GM10847 (cell line): ENCODE measurements around the gene ZC3H10.
A peak's percentile ranks its signal among the peaks of the same experiment; 100 is the strongest.

Experiments used
- POLR2A ChIP-seq: IDR thresholded peaks from 2 replicates; pipeline ENCODE4 v1.6.1; 2011; ENCODE audit not compliant: insufficient read length; ENCODE audit errors: extremely low read depth

The ZC3H10 gene

GRCh38 chr12:56118688-56119357 lies 757 bp downstream of the ZC3H10 start:
- TF ChIP-seq POLR2A, result no peak

GRCh38 chr12:56119361-56119796 lies 1.3 kb downstream of the ZC3H10 start:
- TF ChIP-seq POLR2A, result no peak

DNA sequence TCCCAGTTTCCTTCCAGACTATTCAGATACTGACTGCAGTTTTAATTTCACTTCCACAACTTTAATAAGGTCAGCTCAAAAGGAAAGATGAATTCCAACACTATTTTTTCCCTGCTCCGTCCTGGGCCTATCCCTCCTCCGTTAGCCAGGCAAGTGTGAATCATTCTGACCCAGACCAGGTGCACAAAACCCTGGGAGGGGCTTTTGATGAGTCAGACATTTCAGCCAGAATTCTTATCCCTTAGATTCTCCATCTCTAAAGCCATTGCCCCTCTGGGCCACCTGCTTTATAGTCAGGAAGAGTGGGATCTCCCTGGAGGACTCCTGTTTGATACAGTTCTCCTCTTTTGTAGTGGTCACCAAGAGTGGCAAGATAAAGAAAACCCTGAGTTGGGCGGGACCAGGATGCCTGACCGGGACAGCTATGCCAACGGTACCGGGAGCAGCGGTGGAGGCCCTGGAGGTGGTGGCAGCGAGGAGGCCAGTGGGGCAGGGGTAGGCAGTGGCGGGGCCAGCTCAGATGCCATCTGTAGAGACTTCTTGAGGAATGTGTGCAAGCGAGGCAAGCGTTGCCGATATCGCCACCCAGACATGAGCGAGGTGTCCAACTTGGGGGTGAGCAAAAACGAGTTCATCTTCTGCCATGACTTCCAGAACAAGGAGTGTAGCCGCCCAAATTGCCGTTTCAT lies 2.2 kb downstream of the ZC3H10 start:
- no peak for TF ChIP-seq POLR2A

DNA sequence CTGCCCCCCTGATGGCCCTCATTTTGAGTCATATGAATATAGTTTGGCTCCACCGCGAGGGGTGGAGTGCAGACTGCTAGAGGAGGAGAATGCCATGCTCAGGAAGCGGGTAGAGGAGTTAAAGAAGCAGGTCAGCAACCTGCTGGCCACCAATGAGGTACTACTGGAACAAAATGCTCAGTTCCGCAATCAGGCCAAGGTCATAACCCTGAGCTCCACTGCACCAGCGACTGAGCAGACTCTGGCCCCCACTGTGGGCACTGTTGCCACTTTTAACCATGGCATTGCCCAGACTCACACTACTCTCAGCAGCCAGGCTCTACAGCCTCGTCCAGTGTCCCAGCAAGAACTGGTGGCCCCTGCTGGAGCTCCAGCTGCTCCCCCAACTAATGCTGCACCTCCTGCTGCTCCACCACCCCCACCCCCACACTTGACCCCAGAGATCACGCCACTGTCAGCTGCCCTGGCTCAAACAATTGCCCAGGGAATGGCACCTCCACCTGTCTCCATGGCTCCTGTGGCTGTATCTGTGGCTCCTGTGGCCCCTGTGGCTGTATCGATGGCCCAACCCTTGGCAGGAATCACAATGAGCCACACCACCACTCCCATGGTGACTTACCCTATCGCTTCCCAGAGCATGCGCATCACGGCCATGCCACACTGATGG lies 3.3 kb downstream of the ZC3H10 start:
- TF ChIP-seq POLR2A, result no peak

- no peak for TF ChIP-seq POLR2A
These were observed 4.6 kb downstream of the ZC3H10 start for GRCh38 chr12:56122637-56123036.

DNA sequence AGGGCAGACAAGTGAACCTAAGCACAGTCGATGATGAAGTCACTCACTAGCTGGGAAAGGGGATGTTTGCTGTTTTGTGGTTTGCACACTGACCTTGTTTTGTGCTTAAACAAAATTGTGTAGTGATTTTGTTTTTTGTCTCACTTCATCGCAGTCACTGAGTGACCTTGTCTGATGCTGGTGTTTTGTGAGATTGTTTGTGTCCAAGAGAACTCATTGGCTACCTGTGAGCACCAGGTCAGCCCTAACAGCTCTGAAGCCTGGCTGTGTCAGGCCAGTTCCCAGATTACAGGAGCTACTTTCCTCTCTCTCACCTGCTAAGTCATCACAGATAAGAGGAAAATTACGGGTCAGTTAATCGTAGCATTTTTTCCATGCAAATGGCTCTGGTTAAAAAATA lies 6.1 kb downstream of the ZC3H10 start:
- no peak for TF ChIP-seq POLR2A

DNA sequence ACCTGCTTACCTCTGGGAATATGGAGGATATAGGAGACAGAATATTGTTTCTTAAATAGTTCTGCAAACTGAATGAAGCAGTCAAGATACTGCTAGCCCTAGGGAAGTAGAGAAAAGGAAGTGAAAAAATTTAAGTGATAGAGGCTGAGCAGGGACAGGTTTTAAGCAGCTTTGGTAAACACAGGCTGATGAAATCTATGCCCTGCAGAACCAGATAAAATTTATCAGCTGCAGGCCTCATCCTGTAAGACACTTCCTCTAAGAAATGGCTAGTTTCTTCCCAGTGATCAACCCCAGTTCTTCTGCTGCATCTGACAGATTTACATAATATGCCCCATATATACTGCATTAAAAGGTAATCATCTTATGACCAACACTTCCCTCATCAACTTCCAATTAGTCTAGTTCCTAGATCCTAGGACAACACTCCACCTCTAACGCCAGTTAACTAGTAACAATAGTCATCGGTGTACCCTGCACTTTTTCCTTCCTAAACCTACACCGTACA lies 8.7 kb downstream of the ZC3H10 start:
- no peak for TF ChIP-seq POLR2A

- no peak for TF ChIP-seq POLR2A
These were observed 9.4 kb downstream of the ZC3H10 start for GRCh38 chr12:56127485-56127887.

DNA sequence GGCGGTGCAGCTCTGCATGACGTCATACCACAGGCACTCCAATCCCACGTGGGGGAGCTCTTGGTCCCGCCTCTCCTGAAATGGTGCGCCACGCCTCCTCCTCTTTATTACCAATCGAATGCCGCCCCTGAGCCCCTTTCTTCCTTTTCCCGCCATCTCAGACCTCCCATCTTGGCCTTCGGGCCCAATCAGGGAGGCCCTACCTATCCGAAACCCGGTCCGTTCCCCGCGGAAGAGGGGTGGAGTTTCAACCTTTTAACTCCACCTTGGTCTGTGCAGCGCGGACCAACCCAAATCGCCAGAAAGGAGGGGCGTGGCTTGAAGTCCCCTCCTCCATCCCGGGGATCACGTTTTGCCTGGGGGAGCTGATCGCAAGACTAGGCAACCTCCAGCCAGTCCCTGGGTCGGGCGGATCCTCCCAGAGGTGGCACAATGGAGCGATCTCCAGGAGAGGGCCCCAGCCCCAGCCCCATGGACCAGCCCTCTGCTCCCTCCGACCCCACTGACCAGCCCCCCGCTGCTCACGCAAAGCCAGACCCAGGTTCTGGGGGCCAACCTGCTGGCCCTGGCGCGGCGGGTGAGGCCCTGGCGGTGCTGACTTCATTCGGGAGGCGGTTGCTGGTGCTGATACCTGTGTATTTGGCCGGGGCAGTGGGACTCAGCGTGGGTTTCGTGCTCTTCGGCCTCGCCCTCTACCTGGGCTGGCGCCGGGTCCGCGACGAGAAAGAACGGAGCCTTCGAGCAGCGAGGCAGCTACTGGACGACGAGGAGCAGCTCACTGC lies 10.0 kb downstream of the ZC3H10 start, which contains the start of gene ESYT1:
Gene ESYT1 (plus strand): TSS at position 380 of the 782 bp plus-strand sequence. CDS start 53 bp downstream, at position 433.
- TF ChIP-seq POLR2A, result peak; percentile 37

DNA sequence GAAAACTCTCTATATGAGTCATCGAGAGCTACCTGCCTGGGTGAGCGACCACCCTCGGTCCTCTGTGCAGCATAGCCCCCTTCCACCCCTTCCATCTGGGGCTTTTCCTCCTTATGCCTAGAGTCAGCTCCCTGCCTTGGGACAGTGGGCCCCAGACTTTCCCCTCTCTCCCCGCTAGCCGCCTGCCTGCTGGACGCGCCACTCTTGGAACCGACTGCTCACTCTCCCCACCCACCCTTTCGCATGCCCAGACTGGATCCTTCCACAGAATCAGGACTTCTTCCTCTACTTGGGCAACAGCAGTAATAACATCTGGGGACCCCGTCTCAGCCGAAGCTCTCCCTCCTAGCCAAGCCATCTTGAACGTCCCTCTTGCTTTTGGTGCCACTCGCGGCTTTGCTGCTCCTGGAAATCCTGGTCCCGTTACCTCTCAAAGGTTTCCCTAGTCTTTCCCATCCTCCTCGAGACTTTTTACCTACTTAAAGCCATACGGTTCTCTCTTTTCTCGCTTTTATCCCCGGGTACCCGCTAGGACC lies 10.7 kb downstream of the ZC3H10 start:
- TF ChIP-seq POLR2A, result no peak

- no peak for TF ChIP-seq POLR2A
These were observed 11.3 kb downstream of the ZC3H10 start for GRCh38 chr12:56129206-56129941.

- TF ChIP-seq POLR2A, result no peak
These were observed 12.0 kb downstream of the ZC3H10 start for GRCh38 chr12:56129942-56130495.

DNA sequence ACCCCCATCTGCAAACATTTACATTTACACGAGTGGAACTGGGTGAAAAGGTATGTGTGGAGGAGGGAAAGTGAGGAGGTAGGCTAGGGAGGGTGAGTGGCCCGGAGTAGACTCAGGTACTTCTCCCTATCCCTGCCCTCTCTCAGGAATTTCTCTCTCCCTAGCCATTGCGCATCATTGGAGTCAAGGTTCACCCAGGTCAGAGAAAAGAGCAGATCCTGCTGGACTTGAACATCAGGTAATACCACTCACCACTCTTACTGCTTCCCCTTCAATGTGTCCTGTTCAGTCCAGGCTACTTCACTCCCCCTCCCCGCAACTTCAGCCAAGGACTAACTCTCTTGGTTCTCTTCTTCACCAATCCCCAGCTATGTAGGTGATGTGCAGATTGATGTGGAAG lies 12.8 kb downstream of the ZC3H10 start:
- no peak for TF ChIP-seq POLR2A

DNA sequence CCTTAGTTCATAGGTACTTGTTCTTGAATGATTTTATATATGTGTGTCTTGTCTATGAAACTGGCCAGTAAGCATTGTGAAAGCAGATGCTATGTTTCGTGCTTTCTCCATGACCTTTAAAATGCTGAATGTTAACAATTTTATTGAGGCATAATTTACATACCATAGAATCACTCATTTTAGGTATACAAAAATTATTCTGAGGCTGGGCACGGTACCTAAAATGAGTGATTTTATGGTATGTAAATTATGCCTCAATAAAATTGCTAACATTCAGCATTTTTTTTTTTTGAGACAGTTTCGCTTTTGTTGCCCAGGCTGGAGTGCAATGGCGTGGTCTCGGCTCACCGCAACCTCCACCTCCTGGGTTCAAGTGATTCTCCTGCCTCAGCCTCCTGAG lies 16.8 kb downstream of the ZC3H10 start:
- TF ChIP-seq POLR2A, result no peak
